ENCODE results near the gene PDYN.

Gene PDYN

DNA sequence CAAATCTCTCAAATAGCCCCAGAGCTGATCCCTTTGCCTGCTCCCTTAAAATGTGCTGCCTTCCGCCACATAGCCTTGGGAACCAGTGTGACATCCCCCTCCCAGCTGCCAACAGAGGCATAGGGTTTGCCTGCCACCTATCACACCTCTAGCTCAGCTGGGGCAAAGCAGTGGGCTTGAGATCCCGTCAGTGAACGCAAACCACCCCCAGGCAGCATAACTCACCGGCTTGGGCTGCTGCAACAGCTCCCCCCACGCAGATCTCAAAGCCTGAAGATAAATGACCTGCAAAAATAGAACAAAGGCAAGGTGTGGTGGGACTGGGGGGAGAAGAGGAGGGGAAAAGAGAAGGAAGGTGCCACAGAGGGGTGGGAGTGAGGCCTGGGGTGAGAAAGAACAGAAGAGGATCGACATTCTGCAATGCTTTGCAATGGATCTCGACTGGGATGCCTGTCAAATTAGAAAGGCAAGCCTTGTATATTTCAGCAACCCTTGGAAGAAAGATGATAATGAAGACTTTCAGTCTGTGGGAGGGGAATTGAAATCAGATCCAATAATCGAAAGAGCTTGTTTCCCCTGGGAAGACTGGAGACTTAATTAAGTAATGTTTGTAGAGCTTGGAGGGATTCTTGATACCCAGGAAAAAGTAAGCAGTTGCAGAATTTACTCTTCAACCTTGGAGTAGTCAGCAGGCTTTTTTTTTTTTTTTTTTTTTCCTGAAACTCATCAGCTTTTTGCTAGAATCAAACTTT lies 1.3 kb downstream of the PDYN start:
- DNase-seq = no peak

DNA sequence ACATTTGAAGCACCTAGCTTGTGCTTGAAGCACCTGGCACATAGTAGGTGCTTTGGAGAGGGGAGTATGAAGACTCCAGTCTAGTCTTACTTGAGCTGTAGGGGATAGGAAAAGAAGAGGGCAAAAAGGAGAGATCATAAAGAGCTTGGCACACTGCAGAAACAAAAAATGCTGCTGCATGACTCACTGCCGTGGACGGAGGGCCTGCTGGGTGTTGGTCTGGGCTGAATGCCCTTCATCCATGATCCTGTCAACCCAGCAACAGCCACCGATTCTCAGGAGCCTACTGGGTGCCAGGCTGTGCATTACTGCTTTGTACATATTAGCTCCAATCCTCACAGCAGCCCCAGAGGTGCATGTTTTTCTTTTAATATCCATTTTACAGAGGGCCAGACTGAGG lies 6.0 kb downstream of the PDYN start:
- no peak for DNase-seq

DNA sequence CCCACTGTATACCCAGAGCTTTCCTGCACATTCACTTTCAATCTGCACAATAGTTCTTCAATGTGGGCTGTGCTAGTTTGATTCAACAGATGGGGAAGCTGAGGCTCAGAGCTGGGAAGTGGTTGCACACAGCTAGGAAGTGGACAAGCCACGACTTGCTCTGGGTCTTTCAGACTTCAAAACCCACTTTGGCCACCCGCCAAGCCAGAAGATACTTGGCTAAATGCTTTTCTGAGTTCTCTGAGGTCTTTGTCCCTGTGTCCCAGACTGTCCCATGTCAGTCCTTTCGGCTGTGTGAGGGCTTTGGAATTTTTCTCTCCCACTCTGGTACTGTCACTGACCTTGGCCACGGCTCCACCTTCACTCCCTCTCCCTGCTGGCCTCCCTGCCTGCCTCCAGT lies 10.6 kb downstream of the PDYN start:
- peak in 1 of 14 donors; percentile 4 for DNase-seq

DNA sequence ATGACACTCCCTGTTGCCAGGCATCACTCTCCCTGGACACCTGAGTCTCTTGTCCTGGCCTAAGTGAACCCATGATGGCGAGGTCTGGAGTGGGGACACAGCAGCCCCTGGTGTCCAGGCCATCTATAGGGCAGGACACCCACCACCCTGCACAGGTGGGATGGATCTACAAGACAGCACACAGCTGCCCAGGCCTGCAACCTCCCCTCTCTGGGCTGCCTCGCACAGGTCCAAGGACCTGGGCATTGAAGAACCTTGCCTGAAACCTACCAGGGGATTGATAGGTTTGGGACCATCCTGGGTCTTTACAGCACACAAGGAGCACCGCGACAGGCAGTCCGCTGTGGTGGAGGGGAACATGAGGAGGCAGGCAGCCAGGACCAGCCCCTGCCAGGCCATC lies 11.2 kb downstream of the PDYN start:
- DNase-seq = no peak

DNA sequence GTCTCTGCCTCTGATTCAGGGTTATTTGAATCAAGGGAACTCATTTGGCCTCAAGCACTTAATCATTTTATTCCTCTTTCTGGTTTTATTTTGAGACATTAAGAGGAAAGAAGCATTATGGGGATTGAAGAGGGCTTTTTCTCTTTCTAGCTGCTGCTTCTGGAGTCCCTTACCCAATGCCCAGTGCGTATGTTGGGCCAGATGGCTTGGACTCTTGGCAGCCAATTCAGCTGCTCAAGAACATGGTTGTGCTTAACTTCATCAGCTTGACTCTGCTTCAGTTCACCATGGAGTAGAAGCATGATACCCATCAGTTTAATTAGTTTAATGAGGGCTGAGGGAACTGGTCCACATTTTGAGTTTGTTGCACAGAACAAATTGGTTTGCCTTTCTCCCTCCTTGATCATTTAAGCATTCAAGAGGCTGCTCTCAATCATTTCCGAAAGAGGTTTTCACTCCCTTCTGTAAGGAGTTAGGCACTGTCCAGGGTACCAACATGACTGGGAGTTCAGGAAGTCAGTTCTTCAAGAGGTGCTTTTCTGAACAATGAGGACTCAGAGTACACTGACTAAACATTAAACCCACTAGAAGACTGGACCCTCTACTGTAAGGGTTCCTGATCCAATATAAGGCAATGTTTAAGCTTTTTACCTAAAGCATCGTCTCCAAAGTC lies 14.6 kb downstream of the PDYN start:
- peak in 1 of 14 donors; percentile 31 for DNase-seq

DNA sequence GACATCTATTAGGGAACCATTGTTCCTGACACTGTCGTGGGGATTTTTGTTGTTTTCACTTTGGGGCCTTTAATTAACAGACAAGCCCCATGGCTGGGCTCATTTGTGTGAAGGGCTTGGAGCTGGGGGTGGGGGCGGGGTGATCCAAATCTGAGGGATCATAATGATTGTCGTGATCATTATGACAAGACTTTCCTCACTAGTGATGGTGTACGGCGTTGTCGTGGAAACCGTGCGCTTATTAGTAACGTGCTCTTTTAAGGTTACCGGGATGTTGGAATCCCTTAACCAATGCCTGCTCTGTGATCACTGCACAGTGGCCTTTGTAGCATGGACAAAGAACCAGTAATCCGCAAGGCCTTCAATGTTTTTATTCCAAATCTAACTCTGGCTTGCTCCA lies 18.6 kb downstream of the PDYN start:
- no peak for DNase-seq

DNA sequence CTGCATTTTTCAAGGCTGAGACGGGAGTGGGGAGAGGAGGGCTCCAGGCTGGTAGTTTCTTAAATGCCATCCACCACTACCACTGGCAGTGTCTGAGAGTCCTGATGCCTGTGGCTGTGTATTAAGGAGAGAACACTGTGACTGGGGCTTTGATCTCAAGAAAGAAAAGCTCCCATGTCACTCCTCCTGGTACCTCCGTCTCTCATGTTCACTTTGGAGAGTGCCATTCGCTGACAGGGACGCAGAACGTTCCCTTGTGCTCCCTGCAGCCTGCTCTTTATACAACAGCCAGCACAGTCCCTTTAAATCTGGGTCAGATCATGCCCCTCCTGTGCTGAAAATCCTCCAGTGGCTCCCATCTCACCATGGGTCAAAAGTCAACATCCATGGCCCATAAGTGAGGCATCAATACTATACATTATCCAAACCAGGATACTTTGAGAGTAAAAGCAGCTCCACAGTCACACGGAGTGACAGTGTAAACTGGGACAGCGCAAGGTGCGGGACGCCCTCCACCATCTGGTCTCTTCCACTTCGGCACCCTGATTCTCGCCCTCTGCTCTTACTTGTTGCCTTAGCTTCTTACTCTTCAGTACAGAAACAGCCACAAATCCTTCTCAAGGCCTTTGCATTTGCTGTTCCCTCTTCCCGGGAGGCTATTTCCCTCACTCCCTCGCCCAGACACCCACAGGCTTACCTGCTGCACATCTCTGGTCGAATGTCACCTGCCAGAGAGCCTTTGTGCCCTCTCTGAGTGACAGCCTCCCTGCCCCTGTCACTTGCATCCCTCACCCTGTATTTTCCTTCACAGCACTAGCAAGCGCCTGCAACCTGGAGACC lies 20.0 kb downstream of the PDYN start:
- DNase-seq = no peak

DNA sequence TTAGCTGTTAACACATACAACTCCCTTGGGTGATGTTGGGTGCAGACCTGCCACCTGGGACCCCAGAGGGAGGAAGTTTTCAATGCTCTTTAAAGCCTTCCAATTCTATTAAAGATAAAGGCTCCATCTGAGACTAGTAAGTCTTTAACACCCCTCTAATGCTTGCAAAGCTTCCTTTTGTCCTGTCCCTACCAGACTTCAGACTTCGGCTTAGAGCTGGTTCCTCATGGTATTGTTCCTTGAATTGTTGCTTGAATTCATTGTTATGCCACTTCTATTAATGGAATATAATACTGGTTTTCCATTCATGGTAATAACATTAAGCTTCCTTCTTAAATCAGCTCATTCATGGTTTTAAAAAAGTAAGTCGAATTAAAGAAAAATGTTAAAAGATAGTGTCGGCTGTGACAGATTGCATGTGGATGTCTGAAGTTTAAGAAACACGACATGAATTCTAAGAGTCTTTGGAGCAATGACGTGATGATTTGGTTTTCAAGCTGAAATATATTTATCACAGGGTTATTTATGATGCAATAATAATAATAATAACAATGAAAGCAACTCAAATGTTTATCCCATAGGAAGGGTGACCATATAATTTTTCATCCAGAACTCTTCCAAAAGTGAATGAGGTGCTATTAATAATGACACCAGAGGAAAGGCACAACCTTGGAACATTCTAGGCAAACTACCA lies 21.8 kb downstream of the PDYN start:
- no peak for DNase-seq

DNA sequence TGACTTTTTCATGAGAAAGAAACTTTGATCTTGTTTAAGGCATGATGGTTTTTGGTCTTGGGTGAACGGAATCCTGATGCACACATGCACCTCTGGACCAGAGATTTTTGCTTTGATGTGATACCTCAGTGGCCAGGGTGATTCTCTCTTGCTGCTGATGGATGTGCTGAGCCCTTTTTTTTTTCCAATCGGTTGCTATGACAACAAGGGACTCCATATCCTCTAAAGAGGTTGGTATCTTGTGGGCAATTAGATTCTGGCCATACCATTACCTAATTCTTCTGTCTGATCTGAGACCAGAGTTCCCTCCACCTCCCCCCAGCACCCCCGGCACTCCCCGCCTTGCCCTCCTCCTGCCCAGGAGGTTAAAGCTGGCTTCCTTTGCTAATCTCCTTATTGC lies 24.9 kb downstream of the PDYN start:
- no peak for DNase-seq

DNA sequence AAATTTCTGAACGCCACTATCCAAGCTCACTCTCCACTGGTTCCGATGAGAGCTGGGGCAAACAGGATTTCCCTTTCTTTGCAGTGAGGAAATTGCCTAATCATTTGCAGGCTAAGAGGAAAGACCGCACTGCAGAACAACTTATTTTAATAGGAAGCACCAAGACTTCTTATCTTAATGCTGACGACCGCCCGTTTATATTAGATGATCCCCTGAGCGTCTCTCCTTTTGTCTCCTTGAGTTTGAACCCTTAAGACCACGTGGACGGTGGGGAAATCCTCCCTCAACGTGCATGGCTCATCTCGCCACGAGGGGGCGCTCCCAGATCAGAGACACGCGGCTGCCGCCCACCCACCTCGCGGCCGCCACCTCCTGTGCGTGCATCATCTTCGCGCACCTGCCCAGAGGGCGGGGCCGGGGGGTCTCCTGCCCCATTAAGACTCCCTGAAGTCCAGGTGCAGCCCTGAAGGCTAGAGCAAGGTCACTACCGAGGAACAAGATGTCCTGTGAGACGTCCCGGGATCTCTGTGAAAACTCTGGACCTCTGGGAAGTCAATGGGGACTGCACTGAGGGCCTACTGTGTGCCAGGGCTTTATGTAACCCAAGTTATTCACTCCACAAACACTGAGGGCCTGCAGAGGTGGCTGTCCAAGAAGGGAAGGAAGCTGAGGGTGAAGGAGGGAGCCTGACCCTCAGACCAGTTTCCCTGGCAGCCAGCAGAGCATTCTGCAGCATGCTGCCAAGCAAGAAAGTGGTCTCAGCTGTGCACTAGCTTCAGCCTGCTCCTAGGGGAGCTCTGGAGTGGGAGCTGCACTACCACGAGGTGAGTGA lies 28.1 kb downstream of the PDYN start:
- peak in 12 of 14 donors; percentile 30 to 82 (median 56) for DNase-seq

DNA sequence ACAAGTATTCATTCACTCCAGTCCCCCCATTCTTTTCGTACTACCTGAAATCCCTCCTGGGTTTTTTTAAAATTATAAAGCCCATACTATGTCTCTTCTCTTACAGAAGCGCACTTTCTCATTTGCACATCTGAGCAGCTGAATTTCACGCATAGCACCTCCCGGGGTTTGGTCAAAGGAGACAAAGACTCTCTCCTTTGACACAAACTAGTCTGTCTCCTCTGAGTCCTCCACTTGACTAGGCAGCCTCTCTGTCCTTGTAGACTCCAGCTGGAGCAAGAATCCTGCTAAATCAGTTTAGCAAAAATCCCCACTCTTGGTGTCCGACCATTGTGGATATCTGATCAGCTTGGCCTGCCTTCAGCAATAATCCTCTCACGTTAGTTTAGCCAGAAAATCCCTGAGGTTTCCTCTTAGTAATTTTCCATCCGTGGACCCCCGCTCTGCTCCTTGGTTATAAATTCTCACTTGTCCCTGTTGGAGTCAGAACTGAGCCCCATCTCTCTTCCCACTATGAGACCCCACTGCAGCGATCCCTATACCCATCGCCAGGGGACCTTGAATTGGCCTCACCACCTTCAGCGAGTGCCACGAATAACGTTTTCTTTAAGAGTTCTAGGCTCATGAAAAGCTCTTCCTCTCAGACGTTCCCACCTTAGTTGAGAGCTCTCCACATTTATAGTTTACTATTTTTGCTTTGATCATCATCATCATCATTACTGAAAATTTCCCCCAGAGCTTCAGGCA lies 29.0 kb downstream of the PDYN start:
- DNase-seq = no peak

DNA sequence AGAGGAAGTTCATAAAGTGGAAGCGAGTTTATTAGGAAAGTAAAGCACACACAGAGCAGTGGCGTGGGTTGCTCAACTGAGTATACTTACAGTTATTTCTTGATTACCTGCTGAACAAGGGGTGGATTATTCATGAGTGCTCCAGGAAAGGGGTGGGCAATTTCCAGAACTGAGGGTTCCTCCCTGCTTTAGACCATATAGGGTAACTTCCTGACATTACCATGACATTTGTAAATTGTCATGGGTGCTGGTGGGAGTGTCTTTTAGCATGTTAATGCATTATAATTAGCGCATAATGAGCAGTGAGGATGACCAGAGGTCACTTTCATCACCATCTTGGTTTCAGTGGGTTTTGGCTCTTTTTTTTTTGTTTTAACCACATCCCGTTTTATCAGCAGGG lies 29.8 kb downstream of the PDYN start:
- no peak for DNase-seq

DNA sequence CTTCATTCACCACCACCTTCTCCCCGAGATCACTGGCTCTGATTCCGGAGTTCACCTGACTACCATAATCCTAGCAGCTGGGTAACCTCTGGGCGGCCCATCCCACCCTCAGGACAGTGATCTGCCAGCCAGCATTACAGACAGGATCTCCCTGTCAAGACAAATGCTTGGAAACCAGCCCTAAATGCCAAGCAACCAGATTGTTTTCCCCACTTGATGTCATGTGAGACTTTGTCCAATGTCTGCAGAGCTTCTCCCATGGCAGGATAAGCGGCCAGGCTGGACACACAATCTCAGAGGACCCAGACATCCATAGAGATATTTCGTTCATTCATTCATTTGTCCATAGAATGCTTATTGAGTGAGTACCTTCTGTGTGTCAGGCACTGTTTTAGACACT lies 32.5 kb downstream of the PDYN start:
- no peak for DNase-seq

DNA sequence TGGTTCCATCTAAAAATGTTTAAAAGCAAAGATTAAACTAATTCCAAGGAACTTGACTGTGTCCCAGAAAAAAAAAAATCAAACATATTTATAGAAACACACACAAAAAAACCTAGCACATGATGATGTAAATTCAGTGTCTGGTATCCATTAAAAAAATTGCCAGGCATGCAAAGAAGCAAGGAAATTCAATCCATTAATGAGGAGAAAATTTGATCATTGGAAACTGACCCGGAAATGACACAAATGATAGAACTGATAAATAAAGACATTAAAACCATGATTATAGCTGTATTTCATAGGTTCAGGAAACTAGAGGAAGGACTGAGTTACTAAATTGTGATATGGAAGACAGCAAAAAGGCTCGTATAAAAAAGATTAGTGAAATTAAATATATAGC lies 34.7 kb downstream of the PDYN start:
- DNase-seq = no peak

DNA sequence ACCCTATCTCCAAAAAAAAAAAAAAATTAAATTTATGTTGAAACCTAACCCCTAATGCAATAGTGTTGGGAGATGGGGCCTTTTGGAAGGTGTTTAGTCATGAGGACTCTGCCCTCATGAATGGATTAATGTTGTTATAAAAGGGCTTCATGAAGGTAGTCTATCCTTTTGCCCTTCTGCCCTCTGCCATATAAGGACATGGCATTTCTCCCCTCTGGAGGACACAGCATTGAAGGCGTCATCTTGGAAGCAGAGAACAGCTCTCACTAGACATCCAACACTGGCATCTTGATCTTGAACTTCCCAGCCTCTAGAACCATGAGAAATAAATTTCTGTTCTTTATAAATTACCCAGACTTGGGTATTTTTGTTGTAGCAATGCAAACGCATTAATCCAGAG lies 35.4 kb downstream of the PDYN start:
- DNase-seq = no peak

DNA sequence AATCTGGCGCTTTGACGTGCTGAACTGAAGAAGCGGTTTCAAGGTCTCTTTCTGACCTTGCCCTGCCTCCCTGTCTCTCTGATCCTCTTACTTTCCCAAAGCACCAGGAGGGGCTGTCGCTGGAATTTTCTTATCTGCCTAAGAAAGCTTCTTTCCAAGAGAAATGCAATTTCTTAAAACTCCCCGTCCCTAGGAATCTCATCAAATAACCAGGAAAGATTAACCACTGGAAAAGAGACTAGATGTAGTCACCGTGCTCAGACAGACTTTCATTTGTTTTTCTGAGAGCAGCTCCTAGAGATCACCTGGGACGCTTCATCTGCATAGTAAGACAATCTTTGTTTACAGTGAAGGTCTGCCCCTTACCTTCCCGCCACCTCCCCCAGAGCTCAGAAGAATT lies 38.6 kb downstream of the PDYN start:
- no peak for DNase-seq

DNA sequence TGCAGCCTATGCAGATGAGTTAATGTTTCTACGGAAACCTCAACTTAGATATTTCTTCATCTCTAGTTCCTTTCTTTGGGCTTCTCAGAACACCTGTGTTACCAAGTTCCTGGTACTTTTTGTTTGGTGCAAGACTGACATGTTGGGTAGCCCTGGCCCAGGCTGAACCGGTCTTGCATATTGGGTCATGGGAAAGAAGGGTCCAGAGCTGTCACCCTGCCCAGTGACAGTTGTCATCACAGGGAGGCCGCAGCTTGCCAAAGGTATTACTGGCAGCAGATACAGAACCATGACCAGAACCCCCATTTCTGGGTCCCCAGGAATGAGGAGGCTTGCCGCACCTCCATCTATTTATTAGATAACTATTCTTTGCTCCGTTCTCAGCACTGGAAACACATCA lies 40.2 kb downstream of the PDYN start:
- DNase-seq = no peak

DNA sequence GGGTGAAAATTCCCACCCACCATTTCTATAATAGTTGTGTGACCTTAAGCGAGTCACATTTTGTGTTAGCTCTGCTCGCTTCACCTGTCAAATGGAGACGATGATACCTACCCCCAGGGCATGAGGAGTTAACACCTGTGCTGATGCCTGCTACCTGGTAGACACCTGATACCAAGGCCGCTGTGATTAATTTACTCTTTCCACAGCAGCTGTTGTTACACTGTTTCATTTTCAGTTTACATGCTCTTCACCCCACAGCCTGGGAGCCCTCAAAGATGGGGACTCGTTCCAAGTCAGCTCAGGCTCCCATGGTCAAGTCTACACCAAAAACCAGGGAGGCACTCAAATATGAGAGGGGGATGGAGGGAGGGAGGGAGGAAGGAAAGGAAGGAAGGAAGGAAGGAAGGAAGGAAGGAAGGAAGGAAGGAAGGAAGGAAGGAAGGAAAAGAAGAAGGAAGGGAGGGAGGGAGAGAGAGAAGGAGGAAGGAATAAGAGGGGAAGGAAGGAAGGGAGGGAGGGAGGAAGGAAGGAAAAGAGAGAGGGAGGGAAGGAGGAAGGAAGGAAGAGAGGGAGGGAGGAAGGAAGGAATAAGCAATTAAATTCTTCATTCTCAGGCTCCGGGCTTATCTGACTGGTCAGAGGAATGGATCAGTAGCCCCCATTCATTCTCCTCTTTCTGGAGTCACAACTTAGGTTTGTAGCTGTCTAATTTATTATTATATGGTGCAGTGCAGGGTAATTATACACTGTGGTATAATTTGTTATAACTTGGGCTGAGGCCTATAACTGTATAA lies 40.9 kb downstream of the PDYN start:
- DNase-seq = no peak

DNA sequence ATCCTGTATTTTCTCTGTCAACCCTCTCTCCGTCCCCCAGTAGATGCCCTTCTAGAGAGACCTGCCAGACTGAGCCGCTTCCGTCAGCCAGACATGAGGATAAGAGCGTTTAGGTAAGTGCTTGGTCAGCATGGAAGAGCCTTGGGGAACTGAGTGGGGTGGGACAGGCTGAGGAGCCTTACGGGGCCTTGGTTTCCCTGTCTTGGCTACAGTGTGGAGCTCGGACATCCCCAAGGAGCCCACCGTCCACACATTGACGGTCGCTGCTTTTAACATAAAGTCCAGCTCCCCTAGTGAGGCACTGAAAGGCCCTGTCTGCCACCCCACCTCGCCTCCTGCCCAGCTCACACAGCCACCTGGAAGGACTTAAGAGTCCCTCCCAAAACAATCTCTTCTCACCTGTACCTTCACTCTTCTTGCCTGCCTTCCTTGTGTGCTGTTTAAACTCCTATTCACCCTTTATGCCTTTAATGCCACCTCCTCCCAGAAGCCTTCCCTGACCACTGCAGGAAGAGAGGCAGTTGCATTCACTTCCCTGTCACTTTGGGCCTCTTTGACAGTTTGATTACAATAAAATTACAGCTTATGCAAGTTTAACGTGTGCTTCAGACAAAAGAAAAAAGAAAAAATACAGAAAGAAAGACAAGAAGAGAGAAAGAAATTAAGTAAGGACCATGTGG lies 42.3 kb downstream of the PDYN start:
- DNase-seq = no peak

DNA sequence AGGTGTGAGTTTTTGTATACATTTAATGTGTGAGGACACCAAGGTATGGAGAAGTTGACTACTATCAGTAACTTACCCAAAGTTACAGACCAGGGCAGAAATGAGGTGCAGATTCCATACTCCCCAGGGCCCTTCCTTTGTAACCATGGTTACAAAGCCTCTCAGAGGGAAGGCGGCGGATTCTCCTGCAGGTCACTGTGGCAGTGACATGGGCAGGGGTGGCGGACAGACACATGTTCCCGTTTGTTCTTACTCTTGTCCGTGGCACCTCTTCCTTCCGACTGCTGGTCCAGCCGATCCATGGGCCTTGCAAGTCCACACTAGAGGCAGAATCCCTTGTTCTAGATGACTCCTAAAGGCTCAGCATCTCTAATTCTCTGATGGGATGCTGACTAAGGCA lies 43.0 kb downstream of the PDYN start:
- no peak for DNase-seq
